GM12878 (cell line): ENCODE measurements around the gene ZNF385C.

Experiments used
- BRCA1 ChIP-seq: IDR thresholded peaks from 2 replicates; pipeline ENCODE4 v1.6.1; 2011; ENCODE audit warnings: low read depth, low read length, improper control_type of control experiment
- CREB1 ChIP-seq: IDR thresholded peaks from 2 replicates; pipeline ENCODE4 v1.6.1; 2012; ENCODE audit warnings: low read depth, mild to moderate bottlenecking, inconsistent platforms
- CTCF ChIP-seq, 3 experiments: IDR thresholded peaks in 2 of 3; conservative IDR thresholded peaks in 1 of 3; 2 replicates each; pipeline ENCODE4 v1.5.1; 2011; ENCODE audit warnings: low read depth in 3 of 3, low read length in 3 of 3, mild to moderate bottlenecking in 3 of 3, control low read depth in 2 of 3, moderate library complexity in 2 of 3, inconsistent platforms in 1 of 3, mixed read lengths in 1 of 3; ENCODE audit not compliant: control insufficient read depth in 2 of 3, insufficient read depth in 1 of 3; ENCODE audit errors: extremely low read depth in 1 of 3
- FOXM1 ChIP-seq: IDR thresholded peaks from 2 replicates; pipeline ENCODE4 v1.6.1; 2012; ENCODE audit warnings: low read depth, mild to moderate bottlenecking, inconsistent platforms, low read length, moderate library complexity
- ZNF274 ChIP-seq: IDR thresholded peaks from one replicate; pipeline ENCODE4 v1.8.0; 2011; ENCODE audit not compliant: insufficient read length, insufficient read depth

- TF ChIP-seq CTCF (IDR thresholded peaks at IDR 0.05 in 2 of 3, conservative IDR thresholded peaks at IDR 0.05 in 1 of 3; ENCODE audit: control insufficient read depth in 2 of 3, extremely low read depth in 1 of 3, insufficient read depth in 1 of 3, low read depth in 3 of 3, low read length in 3 of 3) (no peak), CREB1 (no peak), ZNF274 (no peak), FOXM1 (no peak), BRCA1 (no peak)
Observed at GRCh38 chr17:42120161-42120769, 22.0 kb upstream of the ZNF385C start.
